IPS DF 4.7 (cell line): ENCODE data around the gene PLCB2.

Source experiments
- DNase-seq: peaks from one replicate; pipeline ENCODE4 v3.0.0-alpha.2; 2013; ENCODE audit warnings: low spot score; ENCODE audit errors: extremely low read depth

The PLCB2 gene

GRCh38 chr15:40327457-40327856, 19.7 kb upstream of the PLCB2 start:
- no peak for DNase-seq

GRCh38 chr15:40325700-40326099, 18.0 kb upstream of the PLCB2 start:
- DNase-seq: no peak

- DNase-seq: no peak
These were observed 17.5 kb upstream of the PLCB2 start for GRCh38 chr15:40325188-40325587.

GRCh38 chr15:40323953-40324937, 16.5 kb upstream of the PLCB2 start:
- no peak for DNase-seq

GRCh38 chr15:40323239-40323952, 15.7 kb upstream of the PLCB2 start, which contains the start of gene INAFM2:
INAFM2 (plus strand) TSS chr15:40323692; CDS start chr15:40324056, 364 bp downstream.
- DNase-seq: peak; percentile 84

- no peak for DNase-seq
These were observed 14.9 kb upstream of the PLCB2 start for GRCh38 chr15:40322531-40323238.

GRCh38 chr15:40320931-40321371, 13.2 kb upstream of the PLCB2 start:
- no peak for DNase-seq

- DNase-seq: no peak
These were observed 12.7 kb upstream of the PLCB2 start for GRCh38 chr15:40320409-40320808.

- no peak for DNase-seq
These were observed 9.8 kb upstream of the PLCB2 start for GRCh38 chr15:40317580-40317979.

- DNase-seq: no peak
These were observed 9.2 kb upstream of the PLCB2 start for GRCh38 chr15:40316931-40317330.

GRCh38 chr15:40314723-40315276, 7.1 kb upstream of the PLCB2 start:
- no peak for DNase-seq

GRCh38 chr15:40313531-40314398, 6.0 kb upstream of the PLCB2 start:
- DNase-seq: no peak

- no peak for DNase-seq
These were observed 4.8 kb upstream of the PLCB2 start for GRCh38 chr15:40312370-40313158.

GRCh38 chr15:40310993-40311392, 3.3 kb upstream of the PLCB2 start:
- DNase-seq: no peak

GRCh38 chr15:40310001-40310959, 2.5 kb upstream of the PLCB2 start:
- DNase-seq: no peak

- DNase-seq: no peak
These were observed 1.7 kb upstream of the PLCB2 start for GRCh38 chr15:40309344-40309862.

- DNase-seq: no peak
These were observed 827 bp downstream of the PLCB2 start for GRCh38 chr15:40306908-40307307.

GRCh38 chr15:40306371-40306770, 1.4 kb downstream of the PLCB2 start:
- DNase-seq: no peak
